GM21825 (cell line): Measurements from ENCODE around the gene RUVBL1.

ENCODE experiments used
- ATAC-seq: cut with Tn5 transposase; IDR thresholded peaks from one replicate; pipeline ENCODE4 v1.9.1; 2021; ENCODE audit warnings: mild to moderate bottlenecking, moderate library complexity; ENCODE audit not compliant: unreplicated experiment

RUVBL1 gene

DNA sequence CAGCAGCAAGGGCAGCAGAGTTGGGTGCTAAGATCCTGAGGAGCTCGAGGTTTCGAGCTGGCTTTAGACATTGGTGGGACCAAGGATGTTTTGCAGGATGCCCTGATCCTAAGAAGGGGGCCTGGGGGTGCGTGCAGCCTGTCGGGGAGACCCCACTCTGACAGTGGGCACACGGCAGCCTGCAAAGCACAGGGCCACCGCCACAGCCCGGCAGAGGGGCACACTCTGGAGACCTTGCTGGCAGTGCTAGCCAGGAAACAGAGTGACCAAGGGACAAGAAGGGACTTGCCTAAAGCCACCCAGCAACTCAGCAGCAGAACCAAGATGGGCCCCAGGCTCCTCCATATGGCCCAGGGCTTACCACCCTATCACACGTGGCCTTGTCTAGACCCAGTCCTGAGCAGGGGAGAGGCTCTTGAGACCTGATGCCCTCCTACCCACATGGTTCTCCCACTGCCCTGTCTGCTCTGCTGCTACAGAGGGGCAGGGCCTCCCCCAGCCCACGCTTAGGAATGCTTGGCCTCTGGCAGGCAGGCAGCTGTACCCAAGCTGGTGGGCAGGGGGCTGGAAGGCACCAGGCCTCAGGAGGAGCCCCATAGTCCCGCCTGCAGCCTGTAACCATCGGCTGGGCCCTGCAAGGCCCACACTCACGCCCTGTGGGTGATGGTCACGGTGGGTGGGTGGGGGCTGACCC, 52.6 kb downstream of the RUVBL1 start:
- ATAC-seq = no peak

DNA sequence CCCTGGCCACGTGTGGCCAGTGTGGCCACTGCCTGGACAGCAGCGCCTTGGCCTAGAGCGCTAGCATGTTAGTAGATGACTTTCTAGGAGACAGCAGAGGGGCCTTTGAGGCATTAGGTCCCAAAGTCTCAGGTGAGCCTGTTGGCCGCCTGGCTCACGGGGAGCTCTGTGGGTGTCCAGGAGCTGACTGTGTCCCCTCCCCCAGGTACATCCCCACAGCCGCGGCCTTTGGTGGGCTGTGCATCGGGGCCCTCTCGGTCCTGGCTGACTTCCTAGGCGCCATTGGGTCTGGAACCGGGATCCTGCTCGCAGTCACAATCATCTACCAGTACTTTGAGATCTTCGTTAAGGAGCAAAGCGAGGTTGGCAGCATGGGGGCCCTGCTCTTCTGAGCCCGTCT, 54.3 kb downstream of the RUVBL1 start:
- no peak for ATAC-seq

DNA sequence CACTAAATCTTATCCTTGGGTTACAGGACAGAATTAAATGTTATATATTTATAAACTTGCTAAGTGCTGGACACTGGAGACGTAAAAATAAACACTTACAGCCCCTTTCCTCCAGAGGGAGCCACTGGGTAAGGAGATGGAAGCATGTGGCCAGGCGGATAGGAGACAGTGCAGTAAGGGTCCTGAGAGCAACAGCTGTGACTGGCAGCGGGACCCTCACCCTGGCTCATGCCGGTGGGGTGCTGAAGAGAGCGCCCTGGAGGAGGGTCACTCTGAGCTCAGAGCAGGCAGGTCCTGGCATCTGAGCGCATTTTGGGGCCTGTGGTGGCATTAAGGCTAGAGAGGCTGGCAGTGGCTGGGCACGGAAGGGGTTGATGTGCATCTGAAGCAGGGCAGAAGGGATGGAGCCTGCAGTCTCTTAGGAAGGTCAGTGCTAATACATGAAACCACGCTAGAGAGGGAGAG, 55.4 kb downstream of the RUVBL1 start:
- ATAC-seq = no peak

DNA sequence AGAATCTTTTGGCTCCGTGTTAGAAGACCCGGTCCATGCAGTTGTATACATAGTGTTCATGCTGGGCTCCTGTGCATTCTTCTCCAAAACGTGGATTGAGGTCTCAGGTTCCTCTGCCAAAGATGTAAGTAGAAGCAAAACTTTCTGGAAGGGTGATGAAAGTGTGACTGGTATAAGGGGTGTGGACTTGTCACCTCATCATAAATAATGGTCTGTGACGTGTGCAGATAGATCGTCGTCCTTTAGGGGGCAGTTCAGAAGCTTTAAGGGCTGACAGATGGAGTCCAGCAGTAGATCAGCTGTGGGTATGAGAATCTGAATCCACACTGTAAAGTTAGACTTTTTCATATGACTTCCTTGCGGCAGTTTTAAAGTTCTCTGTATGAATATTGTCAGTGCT, 56.1 kb downstream of the RUVBL1 start:
- ATAC-seq = no peak

DNA sequence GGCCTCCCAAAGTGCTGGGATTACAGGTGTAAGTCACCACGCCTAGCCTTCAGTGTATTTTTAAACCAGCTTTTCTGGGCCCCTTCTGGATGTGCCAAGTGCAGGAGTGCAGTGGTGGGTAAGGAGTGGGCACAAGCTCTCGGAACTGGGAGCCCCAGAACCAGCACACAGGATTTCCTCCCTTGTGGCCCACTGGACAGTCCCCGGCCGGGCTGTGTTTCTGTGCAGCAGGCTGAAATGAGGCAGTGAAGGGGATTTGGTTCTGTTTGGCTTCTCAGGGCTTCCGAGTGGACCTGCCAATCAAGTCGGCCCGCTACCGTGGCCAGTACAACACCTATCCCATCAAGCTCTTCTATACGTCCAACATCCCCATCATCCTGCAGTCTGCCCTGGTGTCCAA, 56.9 kb downstream of the RUVBL1 start:
- ATAC-seq = no peak

DNA sequence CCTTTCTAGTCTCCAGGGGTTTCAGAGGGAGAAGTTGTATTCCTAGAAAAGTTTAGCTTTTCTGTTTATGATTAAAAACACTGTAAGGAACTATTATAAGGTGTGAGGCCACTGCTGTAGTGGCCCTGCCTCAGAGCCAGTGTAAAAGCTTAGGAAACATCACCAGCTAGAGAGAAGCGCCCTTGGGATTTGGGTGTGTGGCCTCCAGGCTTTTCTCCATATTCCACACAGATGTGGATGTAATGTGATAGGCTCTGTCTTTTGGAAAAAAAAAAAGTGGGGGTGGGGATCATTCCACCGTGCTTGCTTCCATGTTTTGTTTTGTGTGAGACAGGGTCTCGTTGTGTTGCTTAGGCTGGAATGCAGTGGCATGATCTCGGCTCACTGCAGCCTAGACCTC, 57.5 kb downstream of the RUVBL1 start:
- ATAC-seq = no peak

DNA sequence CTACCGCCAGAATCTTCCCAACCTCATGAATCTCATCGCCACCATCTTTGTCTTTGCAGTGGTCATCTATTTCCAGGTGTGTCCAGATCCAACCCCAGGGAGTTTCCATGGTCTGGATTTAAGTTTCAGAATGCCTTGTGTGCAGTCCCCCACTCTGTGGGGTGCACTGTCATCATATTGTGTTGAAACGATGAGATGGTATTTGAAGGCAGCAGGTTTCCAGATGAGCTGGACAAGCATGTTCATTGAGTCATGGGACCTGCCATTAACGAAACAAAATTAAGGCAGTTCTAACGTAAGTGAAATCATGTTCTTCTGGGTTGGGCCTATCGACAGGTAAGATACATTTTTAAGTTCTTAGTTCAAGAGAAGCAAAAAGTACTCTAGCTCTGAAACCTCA, 58.6 kb downstream of the RUVBL1 start:
- ATAC-seq = no peak

DNA sequence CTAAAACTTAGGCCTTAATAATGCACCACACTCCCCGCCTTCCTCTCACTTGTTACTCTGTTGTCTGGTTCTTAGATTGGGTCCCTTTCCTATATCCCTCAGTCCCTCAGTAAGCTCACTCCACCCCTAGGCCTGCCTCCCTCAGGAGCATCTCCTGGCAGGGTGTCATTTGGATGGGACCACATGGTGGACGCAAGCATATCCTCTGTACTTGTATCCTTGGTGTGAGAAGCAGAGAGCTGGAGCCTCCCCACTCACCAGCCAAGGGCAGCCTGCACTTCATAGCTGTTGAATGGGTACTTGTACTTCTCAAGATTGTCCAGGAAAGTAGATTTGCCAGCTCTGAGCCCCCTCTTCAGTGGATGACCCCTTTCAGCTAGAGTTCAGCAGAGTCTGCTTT, 59.7 kb downstream of the RUVBL1 start:
- ATAC-seq = no peak

DNA sequence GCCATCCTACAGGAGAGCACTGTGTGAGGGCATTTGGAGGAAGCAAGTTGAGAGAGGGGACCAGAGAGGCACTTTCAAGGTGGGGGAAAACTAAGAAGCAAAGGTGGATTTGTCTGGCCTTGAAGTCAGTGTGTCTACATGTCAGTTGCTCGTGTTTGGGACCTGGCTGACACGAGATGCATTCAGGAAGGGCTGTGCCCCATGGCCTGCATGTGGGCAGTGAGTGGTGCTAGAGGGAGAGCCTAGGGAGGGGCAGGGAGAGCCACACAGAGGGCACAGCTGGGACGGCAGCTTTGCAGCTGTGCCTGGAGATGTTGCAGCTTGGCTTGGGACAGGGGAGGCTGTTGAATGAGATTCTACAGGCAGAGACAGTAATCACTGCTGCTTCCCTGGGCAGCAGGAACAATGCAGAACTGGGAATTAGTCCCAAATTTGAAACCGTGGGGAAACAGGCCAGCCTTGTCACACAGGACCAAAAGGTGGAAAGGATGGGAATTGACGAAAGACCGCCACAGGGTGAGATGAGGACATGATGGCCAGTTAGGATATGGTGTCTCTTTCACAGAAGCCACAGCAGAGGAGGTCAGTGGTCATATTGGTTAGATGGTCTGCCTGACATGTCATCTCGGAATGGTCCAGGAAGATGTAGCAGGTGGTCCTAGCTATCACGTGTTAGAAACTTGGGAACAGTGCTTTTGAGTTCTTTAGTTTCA, 61.4 kb downstream of the RUVBL1 start:
- ATAC-seq = no peak

DNA sequence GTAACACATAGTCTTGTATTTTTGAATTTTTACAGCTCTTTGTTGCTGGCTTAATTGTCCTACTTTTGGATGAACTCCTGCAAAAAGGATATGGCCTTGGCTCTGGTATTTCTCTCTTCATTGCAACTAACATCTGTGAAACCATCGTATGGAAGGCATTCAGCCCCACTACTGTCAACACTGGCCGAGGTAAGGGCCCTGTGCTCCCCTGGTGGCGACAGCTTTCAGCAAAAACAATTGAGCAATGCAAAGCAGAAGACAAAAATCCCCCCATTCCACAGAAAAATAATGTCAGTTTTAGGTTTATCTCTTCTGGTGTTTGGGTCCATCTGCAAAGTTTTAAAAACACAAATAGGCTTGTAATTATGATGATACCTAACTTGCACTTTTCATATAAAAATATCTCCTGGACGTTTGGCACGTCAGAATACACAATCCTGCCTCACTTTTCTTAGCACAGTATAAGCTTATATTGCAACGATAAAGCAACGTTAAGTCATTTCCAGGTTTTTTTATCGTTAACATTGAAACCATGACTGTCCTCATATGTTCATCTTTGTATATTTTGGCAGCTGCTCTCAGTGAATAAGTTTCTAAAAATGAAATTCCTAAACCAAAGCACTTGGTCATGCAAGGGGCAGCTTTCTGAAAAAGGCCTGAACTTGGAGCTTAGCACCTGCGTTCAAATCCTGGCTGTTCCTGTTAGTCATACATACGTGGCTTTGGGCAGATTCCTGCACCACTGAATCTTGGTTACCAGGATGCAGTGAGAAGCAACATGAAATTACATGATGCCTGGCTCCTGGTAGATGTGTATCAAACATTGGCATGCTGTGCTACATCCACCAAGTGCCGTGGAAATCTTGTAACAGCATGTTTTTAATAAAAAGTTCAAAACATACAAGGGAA, 62.9 kb downstream of the RUVBL1 start:
- ATAC-seq = no peak

DNA sequence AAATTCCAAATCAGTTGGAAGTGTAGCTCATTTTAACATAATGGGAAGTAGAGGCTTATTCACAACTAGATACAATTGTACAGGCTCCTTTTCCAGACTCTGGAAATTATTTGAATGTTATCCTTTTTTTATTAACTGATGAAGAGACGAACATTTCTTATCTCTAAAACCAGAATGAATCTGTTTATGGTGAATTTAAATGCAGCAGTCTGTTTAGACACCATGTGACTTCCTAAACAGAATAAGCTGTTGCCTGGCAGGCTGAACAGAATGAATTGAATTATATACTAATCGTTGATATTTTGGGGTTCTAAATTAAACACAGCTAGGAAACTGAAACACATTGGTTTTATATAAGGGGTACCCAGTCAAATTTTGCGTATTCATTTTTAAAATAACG, 67.4 kb downstream of the RUVBL1 start:
- ATAC-seq = no peak

DNA sequence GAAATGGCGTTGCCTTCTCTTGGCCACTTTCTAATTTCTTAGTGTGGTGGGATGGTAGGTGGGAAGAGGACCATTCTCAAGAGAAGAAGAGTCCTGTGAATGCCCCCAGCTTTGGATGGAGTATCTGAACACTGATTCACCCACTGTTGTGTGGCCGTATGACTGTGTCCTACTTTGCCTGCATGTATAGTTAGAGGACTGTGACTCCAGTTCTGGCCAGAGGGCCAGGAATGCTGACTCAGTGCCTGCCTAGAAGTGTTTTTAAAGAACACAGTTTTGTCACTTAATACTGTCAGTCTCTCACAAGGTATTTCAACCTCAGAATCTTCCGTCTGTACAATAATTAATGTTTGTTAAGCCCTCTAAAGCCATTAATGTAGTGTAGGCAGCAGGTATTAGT, 69.2 kb downstream of the RUVBL1 start:
- ATAC-seq = no peak

DNA sequence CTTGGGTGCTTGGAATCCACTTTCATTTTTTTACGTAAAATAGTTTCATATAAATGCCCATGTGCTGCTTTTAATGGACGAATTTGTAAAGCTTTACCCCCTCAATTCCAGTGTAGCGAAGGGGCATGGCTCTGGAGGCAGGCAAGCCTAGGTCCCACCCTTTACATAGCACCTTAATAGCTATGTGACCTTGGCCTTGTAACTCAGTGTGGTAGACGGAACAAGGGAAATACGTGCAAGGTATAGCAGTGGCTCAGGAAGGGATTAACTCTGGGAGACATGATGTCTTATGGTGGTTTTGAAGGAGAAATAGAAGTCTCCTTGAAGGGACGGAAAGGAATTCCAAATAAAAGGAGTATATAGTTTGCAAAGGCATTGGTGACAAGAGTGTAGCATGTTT, 70.0 kb downstream of the RUVBL1 start:
- no peak for ATAC-seq

DNA sequence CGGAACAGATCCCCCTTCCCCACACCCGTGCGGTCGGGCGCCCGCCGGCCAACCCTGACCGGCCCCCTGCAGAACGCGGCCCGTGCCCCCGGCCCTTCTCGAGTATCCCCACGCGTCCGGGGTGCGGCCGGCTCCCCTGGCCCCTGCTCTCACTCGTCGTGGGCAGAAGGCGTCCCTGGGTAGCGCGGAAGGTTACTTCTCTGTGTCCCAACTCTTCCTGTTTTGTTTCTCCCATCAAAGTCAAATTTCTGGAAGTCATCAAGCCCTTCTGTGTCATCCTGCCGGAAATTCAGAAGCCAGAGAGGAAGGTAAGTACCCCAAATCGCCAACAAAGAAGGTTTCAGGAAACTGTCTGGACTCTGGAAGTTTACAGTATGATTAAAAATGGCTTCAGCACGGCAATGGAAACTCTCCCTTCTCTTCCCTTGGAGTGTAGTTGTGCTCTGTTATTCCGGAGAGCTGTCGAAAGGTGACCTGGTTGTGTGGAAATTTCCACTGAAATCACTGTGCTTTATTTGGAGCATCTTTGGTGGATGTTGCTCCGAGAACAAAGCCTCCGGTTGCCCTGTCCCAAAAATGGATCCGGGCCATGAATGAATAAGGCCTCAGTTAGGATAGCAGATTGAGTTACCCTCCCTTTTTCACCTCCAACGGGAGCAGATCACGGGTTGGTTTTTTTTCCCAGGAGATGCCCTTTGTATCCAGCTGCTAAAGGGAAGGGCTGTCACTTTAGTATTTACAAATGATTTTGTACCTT, 70.8 kb downstream of the RUVBL1 start:
- no peak for ATAC-seq

DNA sequence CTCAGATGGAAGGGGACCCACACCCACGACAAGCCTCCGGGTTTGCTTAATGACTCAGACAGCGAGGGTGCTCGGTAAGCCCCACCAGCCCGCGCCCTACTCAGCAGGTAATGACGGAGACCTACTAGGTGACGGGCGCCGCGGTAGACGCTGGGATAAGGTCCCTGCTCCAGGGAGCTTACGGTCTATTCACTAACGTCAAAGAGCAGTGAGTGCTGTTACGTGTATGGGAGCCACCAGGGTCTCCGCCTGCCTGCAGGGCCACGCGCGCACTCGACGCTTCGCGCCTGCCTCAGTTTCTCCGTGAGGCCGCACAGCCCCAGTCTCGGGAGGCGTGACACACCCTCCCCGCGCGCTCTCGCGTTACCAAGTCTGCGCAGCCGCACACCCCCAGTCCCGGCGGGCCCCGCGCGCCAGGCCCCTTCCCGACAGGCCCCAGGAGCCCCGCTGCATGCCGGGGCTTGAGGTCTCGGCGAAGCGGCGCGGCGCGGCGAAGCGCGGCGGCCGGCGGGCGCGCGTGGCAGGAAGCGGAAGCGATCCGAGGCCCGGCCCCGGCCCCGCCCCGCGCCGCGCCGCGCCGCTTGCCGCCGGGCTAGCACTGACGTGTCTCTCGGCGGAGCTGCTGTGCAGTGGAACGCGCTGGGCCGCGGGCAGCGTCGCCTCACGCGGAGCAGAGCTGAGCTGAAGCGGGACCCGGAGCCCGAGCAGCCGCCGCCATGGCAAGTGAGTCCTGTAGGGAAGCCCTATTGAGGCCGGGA, 71.6 kb downstream of the RUVBL1 start, which contains the start of gene SEC61A1:
Gene SEC61A1, plus strand, starts transcription at position 601 of the 758 bp plus-strand sequence. Its CDS starts 116 bp downstream, at position 717.
- peak; percentile 93 for ATAC-seq

DNA sequence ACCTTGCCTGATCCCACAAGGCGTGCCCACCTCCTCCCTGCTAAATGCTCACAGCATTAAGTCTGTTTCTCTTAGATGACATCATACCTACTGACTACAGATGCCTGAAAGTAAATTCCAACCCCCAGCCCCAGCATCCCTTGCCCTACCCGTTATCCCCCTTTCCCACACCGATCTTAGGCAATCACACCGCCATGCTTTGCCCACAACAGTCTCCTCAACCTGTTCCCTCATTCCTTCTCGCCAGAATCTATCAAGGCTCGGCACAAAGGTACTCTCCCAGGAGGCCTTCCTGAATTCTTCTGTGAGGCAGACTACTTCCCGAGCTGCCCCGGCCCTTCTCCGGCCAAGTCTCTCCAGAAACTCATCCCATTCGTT, 72.2 kb downstream of the RUVBL1 start:
- no peak for ATAC-seq

DNA sequence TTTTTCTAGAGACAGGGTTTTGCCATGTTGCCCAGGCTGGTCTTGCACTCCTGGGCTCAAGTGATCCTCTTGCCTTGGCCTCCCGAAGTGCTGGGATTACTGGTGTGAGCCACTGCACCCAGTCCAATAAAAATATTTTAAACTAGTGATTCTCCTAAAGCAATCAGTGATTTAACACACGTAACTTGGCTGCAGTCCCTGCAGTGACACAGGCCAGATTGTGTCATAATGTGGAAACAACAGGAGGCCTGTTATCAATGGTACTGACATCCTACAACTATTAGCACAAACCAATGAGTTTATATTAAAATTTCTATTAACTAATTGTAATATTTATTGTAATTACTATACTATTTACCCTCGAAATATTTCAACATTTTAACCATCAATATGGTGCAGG, 73.0 kb downstream of the RUVBL1 start:
- no peak for ATAC-seq

DNA sequence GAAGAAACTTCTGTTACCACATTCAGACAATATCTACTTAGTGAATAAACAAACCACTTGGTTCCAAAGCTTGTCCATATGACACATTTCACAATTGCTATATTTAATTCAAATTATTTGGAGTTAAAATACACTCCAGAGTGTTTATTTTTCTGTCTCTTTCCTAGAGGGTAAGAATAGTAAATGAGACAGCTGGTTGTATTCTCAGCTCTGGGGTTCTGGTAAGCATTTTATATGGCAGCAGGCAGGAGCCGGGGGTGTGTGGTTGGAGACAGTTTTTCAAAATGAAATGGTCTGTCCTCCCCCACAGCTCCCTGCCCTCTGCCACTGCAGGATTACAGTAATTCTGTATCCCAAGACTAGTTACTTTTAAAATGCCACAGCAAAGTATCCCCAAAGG, 82.3 kb downstream of the RUVBL1 start:
- ATAC-seq = no peak

DNA sequence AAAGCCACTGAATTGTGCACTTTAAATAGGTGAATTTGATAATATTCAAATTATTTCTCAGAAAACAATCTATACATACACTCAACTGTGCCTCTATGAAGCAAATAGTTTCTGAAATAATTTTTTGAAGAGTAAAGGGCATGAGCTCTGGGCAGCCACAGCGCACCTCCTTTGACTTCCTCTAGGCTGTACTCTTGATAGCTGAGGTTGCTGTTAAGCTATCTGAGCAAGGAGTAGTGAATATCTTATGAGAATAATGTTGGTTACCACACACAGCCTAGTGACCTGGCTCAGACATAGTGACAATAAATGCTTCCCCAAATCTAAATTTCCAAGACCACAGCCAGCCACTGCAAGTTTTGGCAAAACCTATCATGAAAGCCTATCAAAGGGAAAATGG, 83.0 kb downstream of the RUVBL1 start:
- no peak for ATAC-seq

DNA sequence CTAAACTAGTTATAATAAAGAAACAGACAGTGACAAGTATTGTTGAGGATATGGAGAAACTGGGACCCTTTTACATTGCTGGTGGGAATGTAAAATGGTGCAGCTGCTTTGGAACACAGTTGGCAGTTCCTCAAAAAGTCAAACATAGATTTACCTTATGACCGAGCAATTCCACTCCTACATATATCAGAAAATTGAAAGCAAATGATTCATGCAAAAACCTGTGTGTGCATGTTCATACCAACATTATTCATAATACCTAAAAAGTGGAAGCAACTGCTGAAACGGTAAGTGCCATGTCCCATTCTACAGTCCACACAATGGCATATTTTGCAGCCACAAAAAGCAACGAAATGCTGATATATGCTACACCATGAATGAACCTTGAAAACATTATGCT, 83.6 kb downstream of the RUVBL1 start:
- ATAC-seq = no peak
